NB4 (cell line): ENCODE data around the gene AFF3.

ENCODE experiments used
- CTCF ChIP-seq: IDR thresholded peaks from one replicate; pipeline ENCODE4 v1.5.1; 2012; ENCODE audit warnings: low read depth, low read length
- MYC ChIP-seq: IDR thresholded peaks from 2 replicates; pipeline ENCODE4 v1.6.1; 2011; ENCODE audit warnings: low read depth, low read length
- POLR2A ChIP-seq: IDR thresholded peaks from 2 replicates; pipeline ENCODE4 v1.6.1; 2011; ENCODE audit warnings: mild to moderate bottlenecking; ENCODE audit not compliant: insufficient read length; ENCODE audit errors: extremely low read depth
- TF ChIP-seq, protein P1 (sequence below): IDR thresholded peaks from 2 replicates; pipeline ENCODE4 v1.6.1; 2011; ENCODE audit warnings: low read depth, low read length

- TF ChIP-seq CTCF (no peak), POLR2A (no peak), MYC (no peak)
- TF ChIP-seq, protein P1, sequence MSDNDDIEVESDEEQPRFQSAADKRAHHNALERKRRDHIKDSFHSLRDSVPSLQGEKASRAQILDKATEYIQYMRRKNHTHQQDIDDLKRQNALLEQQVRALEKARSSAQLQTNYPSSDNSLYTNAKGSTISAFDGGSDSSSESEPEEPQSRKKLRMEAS, result no peak
These were observed 364.6 kb downstream of the AFF3 start for GRCh38 chr2:99777656-99778290.
